Measurements from ENCODE around the gene PPP3CA. TPM values are rescaled to one million over a fixed set of nuclear protein-coding genes. Genes with fewer than 3 reads are reported as not detected.
A peak's percentile ranks its signal among the peaks of the same experiment; 100 is the strongest.

PPP3CA gene
- total RNA-seq, 2 donors from 2014 or later, result 13.7 to 20.8 TPM

- Histone ChIP-seq H3K9me3 (no peaks in the 10 kb centered on the region), H3K36me3 (replicated peaks in 1 of 2; ENCODE audit: insufficient read depth in 1 of 2, low read depth in 2 of 2) (no peaks in the 10 kb centered on the region), H3K4me1 (peaks cover 22% of the 10 kb centered on the region), H3K27me3 (no peaks in the 10 kb centered on the region), H3K4me3 (no peak overlapping the region), H3K27ac (peak overlapping the region; percentile 21 to 77 (median 50))
- peak; percentile 98 for ATAC-seq
- TF ChIP-seq CTCF (IDR thresholded peaks at IDR 0.05), result no peak
- intact Hi-C loops (cut with DNase I), result no loop called here
- peak; percentile 74 to 88 (median 78) for DNase-seq
- 20 to 30% methylated on average over 4 of the region's 4 CpGs for WGBS, 2 donors
Measured at GRCh38 chr4:101191302-101192098, 155.8 kb downstream of the PPP3CA start.

DNA sequence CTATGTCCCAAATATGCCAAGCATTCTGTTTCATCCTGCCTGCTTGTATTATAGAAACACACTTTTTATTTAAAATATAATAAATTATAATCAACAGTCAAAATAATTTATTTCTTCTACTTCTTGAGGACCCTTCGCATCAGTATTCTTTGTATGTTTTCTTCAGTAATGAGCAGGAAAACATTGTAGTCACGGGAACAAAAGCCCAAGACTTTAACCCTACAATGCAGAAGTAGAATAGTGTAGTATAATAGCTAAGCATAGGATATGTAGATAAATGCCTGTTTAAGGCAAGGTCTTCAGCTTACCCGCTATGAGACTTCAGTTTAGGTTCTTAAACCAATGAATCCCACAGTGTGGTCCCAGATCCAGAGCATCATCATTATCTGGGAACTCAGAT is 156.6 kb downstream of the PPP3CA start:
- intact Hi-C loops (cut with DNase I), result no loop called here
- Histone ChIP-seq H3K27me3 (no peaks in the 10 kb centered on the region), H3K4me3 (no peak overlapping the region), H3K36me3 (replicated peaks in 1 of 2; ENCODE audit: insufficient read depth in 1 of 2, low read depth in 2 of 2) (no peaks in the 10 kb centered on the region), H3K4me1 (peaks cover 22% of the 10 kb centered on the region), H3K27ac (peak overlapping the region in 2 of 4 donors; percentile 65 to 77), H3K9me3 (no peaks in the 10 kb centered on the region)
- 88 to 94% methylated on average over 3 of the region's 3 CpGs for WGBS, 2 donors
- ATAC-seq, result no peak
- DNase-seq, result no peak
- TF ChIP-seq POLR2A (IDR thresholded peaks at IDR 0.05) (no peak), CTCF (IDR thresholded peaks at IDR 0.05) (no peak)

DNA sequence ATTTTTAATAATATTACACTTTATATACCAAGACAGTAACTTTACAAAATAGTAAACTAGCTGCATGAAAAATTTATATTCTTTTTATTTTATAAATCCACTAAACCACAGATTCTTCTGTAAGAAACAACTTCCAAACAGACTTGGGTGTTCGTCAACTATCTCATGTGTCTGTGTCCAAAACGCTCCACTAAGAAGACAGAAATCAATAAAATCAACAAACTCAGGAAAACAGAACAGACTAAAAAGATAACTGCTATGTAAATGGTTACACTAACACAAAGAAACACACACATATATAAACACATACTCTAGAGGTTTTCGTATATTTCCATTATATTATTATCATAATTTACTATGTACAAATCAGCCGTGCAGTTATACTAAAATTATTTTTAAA is 158.4 kb downstream of the PPP3CA start:
- TF ChIP-seq CTCF (IDR thresholded peaks at IDR 0.05) (no peak), POLR2A (IDR thresholded peaks at IDR 0.05) (no peak)
- WGBS, 2 donors, result 39% methylated on average over 4 of the region's 4 CpGs
- H3K4me1 ChIP-seq, result peaks cover 22% of the 10 kb centered on the region

DNA sequence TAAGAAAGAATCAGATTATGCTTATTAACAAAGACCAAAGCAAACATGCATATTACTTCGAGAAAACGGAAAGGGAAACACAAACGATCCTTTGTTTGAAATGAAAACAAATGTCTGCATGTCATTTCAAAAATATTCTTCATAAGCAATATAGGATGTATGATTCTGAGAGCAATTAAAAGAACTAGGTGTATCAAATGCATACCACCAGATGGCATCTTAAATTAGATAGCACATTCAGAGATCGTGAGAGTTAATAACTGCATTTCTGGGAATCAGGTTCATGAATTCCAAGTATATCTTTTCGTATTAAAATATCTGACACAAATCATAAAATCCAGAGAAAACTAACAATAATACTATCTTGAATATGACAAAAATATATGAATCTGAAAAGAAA is 159.5 kb downstream of the PPP3CA start:
- intact Hi-C loops (cut with DNase I), result no loop called here
- Histone ChIP-seq H3K27me3 (no peaks in the 10 kb centered on the region), H3K9me3 (no peaks in the 10 kb centered on the region), H3K36me3 (replicated peaks in 1 of 2; ENCODE audit: insufficient read depth in 1 of 2, low read depth in 2 of 2) (no peaks in the 10 kb centered on the region), H3K27ac (no peak overlapping the region), H3K4me1 (peaks cover 22% of the 10 kb centered on the region), H3K4me3 (no peak overlapping the region)
- WGBS, 2 donors, result 29 to 41% methylated on average over 5 of the region's 5 CpGs
- no peak for ATAC-seq
- no peak for DNase-seq
- TF ChIP-seq POLR2A (IDR thresholded peaks at IDR 0.05) (no peak), CTCF (IDR thresholded peaks at IDR 0.05) (peak in 4 of 7 experiments; percentile 12 to 21 (median 20))

More for the DNA sequence above, 158.4 kb downstream of the PPP3CA start:
- no peak overlapping the region for H3K4me3 ChIP-seq
- H3K27ac ChIP-seq, result no peak overlapping the region
- ATAC-seq, result no peak
- DNase-seq, result no peak
- intact Hi-C loops (cut with DNase I), result no loop called here
- no peaks in the 10 kb centered on the region for H3K9me3 ChIP-seq
- H3K36me3 ChIP-seq (replicated peaks in 1 of 2; ENCODE audit: insufficient read depth in 1 of 2, low read depth in 2 of 2), result no peaks in the 10 kb centered on the region
- H3K27me3 ChIP-seq, result no peaks in the 10 kb centered on the region
